HG03520 (cell line): ENCODE results near the gene CRTC1.

Experiments
- ATAC-seq: cut with Tn5 transposase; IDR thresholded peaks from one replicate; pipeline ENCODE4 v1.9.1; 2021; ENCODE audit warnings: mild to moderate bottlenecking, moderate library complexity; ENCODE audit not compliant: unreplicated experiment

The CRTC1 gene

DNA sequence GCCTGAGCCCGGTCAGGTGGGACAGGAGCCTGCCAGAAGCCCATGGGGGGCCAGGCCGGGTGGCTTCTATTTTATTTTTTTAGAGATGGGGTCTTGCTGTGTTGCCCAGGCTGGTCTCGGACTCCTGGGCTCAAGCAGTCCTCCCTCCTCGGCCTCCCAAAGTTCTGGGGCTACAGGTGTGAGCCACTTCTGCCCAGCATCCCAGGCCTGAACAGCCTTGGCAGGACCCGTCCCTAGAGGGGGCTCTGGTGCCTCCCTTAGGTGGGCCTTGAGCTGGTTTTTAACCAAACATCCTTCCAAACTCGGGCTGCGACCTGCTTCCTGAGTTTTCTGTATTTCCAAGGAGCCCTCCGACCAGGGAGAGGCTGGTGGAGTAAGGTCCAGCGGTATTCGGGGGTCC is 97.2 kb downstream of the CRTC1 start:
- ATAC-seq: no peak

- no peak for ATAC-seq
Observed at GRCh38 chr19:18781047-18781600, 97.6 kb downstream of the CRTC1 start.

- no peak for ATAC-seq
Observed at GRCh38 chr19:18781885-18782527, 98.5 kb downstream of the CRTC1 start.

DNA sequence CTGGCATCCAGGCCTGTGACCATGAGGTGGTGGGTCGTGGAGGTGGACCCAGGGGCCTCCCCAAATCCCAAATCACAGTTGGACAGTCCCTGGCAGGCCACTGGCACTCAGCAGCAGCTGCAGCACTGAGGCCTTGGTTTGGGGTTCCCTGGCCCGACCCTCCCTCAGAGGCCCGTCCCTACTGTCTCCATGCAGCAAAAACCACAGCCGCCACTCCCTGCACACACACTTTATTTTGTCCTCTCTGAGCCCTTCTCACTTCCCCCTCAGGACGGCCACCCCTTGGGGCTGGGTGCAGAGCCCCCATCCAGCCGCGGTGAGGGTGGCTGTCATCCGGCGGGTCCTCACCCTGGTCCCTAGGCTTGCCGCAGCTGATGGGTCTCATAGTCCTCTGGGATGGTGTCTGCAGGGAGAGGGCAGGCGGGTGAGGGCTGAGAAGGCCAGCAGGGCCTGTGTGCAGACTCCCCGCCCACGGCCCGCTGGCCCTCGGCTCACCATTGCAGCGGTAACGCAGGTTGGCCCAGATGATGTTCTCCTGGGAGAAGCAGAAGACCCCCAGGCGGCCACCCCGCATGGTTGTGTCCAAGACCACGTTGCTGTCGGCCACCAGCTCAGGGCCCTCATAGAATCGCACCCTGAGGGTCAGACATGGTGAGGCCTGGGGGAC is 99.2 kb downstream of the CRTC1 start:
- ATAC-seq: no peak

DNA sequence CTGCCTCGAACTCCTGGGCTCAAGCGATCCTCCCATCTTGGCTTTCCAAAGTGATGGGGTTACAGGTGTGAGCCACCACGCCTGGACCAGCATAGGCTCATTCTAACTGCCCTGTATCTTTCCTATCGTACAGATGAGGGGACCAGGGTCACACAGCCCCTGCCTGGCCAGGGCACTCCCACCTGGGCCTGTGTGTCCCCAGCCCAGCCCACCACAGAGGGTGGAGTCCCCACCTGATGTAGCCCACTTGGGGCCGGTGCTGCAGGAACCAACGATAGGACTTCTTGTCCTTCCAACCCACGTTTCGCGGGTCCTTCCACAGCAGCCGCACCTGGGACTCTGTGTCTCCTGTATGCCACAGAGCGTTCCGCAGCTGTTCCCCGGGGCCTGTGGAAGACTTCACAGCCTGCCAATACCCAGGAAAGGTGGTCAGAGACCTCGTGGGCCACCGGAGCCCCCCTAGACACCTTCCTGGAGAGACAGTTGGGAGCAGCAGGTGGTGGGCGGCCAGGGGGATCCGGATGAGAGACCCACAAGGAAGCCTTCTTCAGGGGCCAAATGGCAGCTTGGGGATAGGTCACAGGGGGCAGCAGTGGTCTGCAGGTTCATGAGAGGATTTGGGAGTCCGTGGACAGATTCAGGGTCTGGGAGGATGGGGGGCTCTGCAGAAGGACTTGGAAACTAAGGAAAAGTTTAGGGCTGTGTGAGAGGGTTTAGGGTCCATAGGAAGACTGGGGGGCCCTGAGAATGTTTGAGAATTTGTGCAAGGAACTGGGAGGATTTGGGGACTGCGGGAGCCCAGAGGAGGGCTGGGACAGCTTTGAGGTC is 100.7 kb downstream of the CRTC1 start:
- no peak for ATAC-seq

DNA sequence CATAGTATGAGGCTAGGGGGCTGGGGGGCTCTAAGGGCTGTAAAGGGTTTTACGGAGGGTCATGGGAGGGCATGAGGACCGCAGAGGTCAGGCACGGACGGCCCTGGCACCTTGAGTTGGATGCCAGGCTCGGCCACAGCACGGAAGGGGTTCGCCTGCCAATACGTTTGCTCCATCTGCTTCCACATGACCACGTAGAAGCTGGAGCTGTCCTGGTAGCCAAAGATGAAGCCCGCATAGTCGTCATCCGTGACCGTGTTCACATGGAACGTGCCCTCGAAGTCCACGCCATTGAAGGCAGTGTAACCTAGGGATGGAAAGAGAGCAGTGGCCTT is 101.3 kb downstream of the CRTC1 start:
- no peak for ATAC-seq

DNA sequence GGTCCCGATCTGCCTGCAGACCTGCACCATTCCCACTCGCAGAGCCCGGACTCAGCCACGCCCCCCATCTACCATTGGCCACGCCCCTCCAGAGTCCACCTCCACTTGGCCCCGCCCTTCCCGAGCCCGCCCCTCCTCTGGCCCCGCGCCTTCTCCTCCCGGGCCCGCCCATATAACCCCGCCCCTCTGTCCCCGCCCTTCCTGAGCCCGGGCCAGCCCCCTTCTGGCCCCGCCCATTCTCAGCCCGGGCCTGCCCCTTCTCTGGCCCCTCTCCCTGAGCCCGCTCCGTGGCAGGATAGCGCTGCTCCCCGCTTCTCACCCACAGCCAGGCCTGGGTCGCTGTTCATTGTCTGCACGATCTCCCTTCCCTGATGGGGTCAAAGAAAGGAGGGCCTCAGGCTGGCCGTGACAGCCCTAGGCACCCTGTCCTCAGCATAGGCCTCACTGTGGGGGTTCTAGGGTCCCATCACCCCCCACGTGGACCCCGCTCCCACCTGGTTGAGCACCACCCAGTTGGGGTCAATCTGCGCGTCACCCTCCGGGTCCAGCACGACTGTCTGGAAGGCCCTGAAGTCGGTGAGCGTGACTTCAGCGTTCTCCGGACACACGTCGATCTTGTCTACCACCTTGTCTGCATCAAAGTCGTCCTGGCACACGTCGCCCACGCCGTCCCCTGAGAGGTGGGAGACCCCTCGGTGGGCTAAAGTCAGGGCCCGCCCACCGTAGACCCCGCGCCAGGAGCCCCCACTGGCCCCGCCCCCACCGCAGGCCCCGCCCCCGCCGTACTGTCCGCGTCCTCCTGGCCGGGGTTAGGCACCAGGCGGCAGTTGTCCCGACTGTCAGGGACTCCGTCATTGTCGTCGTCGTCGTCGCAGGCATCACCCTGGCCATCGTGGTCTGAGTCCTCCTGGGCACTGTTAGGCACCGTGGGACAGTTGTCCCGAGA is 102.0 kb downstream of the CRTC1 start:
- no peak for ATAC-seq

GRCh38 chr19:18788529-18789421 is 105.3 kb downstream of the CRTC1 start:
- ATAC-seq: no peak

DNA sequence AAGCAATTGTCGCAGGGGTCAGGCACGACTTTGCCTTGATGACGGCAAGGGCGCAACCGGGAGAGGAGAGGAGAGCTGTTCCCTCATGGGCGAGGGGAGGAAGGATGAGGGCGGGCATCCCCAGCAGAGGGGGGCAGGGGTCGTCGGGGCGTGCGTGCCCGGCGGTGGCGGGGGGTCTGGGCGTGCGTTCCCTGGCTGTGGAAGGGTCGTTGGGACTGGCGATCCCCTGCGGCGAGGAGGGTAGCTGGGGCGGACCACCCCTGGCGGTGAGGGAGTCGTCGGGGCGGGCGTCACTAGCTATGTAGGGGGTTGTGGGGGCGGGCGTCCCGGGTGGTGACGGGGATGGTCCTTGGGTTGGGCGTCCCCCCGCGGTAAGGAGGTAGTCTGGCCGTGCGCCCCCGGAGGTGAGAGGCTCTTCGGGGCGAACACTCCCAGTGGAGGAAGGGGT is 106.0 kb downstream of the CRTC1 start:
- ATAC-seq: no peak

GRCh38 chr19:18789883-18790565 is 106.5 kb downstream of the CRTC1 start:
- ATAC-seq: no peak

DNA sequence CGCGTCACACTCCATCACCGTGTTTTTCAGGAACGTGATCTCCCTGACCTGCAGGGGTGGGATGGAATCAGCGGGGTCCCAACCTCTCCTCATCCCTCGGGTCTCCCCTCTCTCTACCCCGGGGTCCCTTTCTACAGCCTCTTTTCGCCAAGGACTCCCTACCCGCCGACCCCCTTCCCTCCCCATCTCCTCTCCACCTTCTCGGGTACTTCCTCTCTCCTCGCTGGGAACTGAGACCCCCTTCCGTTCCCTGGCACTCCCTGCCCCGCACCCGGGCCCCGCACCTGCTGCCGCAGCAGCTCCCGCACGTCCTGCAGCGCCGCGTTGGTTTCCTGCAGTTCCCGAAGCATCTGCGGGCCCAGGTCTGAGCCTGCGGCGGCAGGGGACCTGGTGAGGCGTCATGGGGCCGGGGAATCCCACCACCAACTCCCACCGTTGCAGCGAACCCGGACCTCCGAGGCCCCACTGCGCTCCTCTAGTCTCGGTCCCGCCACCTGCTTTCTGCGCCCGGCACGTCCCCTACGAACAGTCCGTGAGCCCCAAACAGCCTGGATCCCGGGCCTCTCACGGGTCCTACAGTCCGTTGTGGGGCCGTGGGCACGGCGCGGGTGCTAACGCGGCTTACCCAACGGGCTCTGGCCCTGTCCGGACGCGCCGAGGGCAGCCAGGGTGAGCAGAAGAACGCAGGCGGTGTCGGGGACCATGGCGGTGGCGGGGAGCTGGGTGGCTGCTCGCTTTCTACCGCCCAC is 107.3 kb downstream of the CRTC1 start, which contains the start of gene COMP:
Gene COMP, minus strand, starts transcription at position 740 of the 749 bp plus-strand sequence. Its CDS starts 36 bp downstream, at position 704.
- no peak for ATAC-seq

DNA sequence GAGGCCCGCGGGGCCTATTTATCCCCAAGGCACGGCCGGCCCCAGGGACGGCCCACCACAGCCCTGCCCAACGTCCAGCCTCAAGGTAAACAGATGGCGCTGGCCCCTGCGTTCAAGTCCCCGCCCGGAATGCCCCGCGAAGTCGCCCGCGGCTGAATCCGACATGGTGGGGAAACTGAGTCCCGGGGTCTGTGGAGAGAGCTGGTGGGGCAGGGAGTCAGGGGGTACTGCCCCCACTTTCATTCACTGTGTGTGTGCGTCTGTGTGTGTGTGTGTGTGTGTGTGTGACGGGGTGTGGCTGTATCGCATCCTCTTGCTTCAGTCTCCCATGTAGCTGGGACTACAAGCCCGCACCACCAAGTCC is 107.8 kb downstream of the CRTC1 start:
- no peak for ATAC-seq

DNA sequence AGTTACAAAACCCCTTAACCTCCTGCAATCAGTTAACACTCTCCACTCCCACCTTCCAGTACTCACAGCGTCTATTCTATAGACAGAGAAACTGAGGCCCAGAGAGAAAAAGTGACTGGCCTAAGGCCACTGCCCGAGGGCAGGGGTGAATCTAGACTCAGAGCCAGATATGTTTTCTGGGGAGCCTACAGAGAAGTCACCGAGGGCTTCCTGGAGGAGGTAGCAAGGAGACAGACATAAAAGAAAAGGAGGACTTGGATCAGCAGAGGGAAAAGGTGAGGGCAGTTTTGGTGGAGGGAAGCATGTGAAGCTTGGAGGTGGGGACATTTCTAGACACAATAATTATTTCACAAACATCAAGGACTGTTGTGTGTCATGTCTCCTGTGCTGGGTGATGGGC is 109.2 kb downstream of the CRTC1 start:
- ATAC-seq: no peak

- no peak for ATAC-seq
Observed at GRCh38 chr19:18793144-18794028, 109.9 kb downstream of the CRTC1 start.

- no peak for ATAC-seq
Observed at GRCh38 chr19:18794029-18794313, 110.5 kb downstream of the CRTC1 start.

- ATAC-seq: no peak
Observed at GRCh38 chr19:18794692-18795091, 111.2 kb downstream of the CRTC1 start.

- no peak for ATAC-seq
Observed at GRCh38 chr19:18795540-18795939, 112.1 kb downstream of the CRTC1 start.
